OCI-LY1 (cell line): ENCODE data around the gene CELF4.

Experiments
- H2AFZ ChIP-seq: fragments of 200-600 bp; sonication (generic), shearing (Covaris generic); 2 replicates; pipeline ENCODE4 v1.6.0; 2014; ENCODE audit warnings: antibody characterized with exemption, mild to moderate bottlenecking, low read length
- H3F3A ChIP-seq: fragments of 200-600 bp; sonication (generic), shearing (Covaris generic); 2 replicates; pipeline ENCODE4 v1.6.0; 2014; ENCODE audit warnings: mild to moderate bottlenecking, antibody characterized with exemption, low read length, moderate library complexity; ENCODE audit not compliant: insufficient read depth
- H3K27ac ChIP-seq: fragments of 200-600 bp; sonication (generic); 2 replicates; pipeline ENCODE4 v1.5.1; 2014; ENCODE audit warnings: low read length, mixed run types, mild to moderate bottlenecking, low read depth; ENCODE audit not compliant: poor library complexity, severe bottlenecking
- H3K27me3 ChIP-seq: fragments of 200-600 bp; sonication (generic); 2 replicates; pipeline ENCODE4 v1.6.0; 2014; ENCODE audit warnings: antibody characterized with exemption, mild to moderate bottlenecking, low read length, moderate library complexity; ENCODE audit not compliant: insufficient read depth
- H3K36me3 ChIP-seq: fragments of 200-600 bp; sonication (generic); 2 replicates; pipeline ENCODE4 v1.6.1; 2014; ENCODE audit warnings: mild to moderate bottlenecking, antibody characterized with exemption, low read length, moderate library complexity, mixed read lengths; ENCODE audit not compliant: insufficient read depth
- H3K4me1 ChIP-seq: fragments of 200-600 bp; sonication (generic); 2 replicates; pipeline ENCODE4 v1.5.1; 2014; ENCODE audit warnings: mild to moderate bottlenecking, low read length, moderate library complexity; ENCODE audit not compliant: insufficient read depth, severe bottlenecking
- H3K4me2 ChIP-seq: fragments of 200-600 bp; sonication (generic), shearing (Covaris generic); 2 replicates; pipeline ENCODE4 v1.6.1; 2014; ENCODE audit warnings: low read length
- H3K4me3 ChIP-seq: fragments of 200-600 bp; sonication (generic); 2 replicates; pipeline ENCODE4 v1.5.1; 2014; ENCODE audit warnings: low read length, low read depth, mild to moderate bottlenecking, mixed read lengths; ENCODE audit not compliant: poor library complexity, severe bottlenecking
- H3K79me2 ChIP-seq: fragments of 200-600 bp; shearing (Covaris generic); 2 replicates; pipeline ENCODE4 v1.6.1; 2016; ENCODE audit warnings: mixed run types, low read length, mixed read lengths; ENCODE audit not compliant: insufficient read depth
- H3K9ac ChIP-seq: fragments of 200-600 bp; sonication (generic), shearing (Covaris generic); 2 replicates; pipeline ENCODE4 v1.6.1; 2014; ENCODE audit warnings: mild to moderate bottlenecking, low read length, mixed read lengths
- H3K9me2 ChIP-seq: fragments of 200-600 bp; sonication (generic), shearing (Covaris generic); 2 replicates; pipeline ENCODE4 v1.6.1; 2014; ENCODE audit warnings: low read depth, mild to moderate bottlenecking, low read length, mixed read lengths
- H3K9me3 ChIP-seq: fragments of 200-600 bp; shearing (Covaris generic); 2 replicates; pipeline ENCODE4 v1.6.1; 2014; ENCODE audit warnings: low read length, mixed read lengths
- H4K20me1 ChIP-seq: fragments of 200-600 bp; sonication (generic), shearing (Covaris generic); 2 replicates; pipeline ENCODE4 v1.6.0; 2016; ENCODE audit warnings: mild to moderate bottlenecking, low read length; ENCODE audit not compliant: insufficient read depth
- CTCF ChIP-seq: fragments of 200-600 bp; sonication (generic), shearing (Covaris generic); IDR thresholded peaks from 2 replicates; pipeline ENCODE4 v1.5.1; 2017; ENCODE audit warnings: mild to moderate bottlenecking, antibody characterized with exemption, low read length, moderate library complexity, mixed read lengths
- EZH2 ChIP-seq: fragments of 200-600 bp; sonication (generic), shearing (Covaris generic); IDR thresholded peaks from 2 replicates; pipeline ENCODE4 v1.8.0; 2017; ENCODE audit warnings: borderline replicate concordance, mixed run types, mild to moderate bottlenecking, antibody characterized with exemption, low read length, moderate library complexity, mixed read lengths

CELF4 gene

GRCh38 chr18:37457341-37457740 lies 108.3 kb downstream of the CELF4 start:
- Histone ChIP-seq H3K27me3 (no peaks in the 10 kb centered on the region; the same call in 1 of the 2 replicates), H3K9ac (no peak overlapping the region), H2AFZ (no peak overlapping the region), H4K20me1 (no peaks in the 10 kb centered on the region), H3K4me1 (no peaks in the 10 kb centered on the region), H3K79me2 (no peaks in the 10 kb centered on the region), H3F3A (no peaks in the 10 kb centered on the region), H3K9me2 (no peaks in the 10 kb centered on the region), H3K9me3 (no peaks in the 10 kb centered on the region), H3K27ac (no peak overlapping the region), H3K36me3 (no peaks in the 10 kb centered on the region), H3K4me2 (no peak overlapping the region), H3K4me3 (no peak overlapping the region)
- TF ChIP-seq CTCF (no peak), EZH2 (no peak)

GRCh38 chr18:37456873-37457272 lies 108.7 kb downstream of the CELF4 start:
- Histone ChIP-seq H3K4me1 (no peaks in the 10 kb centered on the region), H3F3A (no peaks in the 10 kb centered on the region), H3K9ac (no peak overlapping the region), H3K36me3 (no peaks in the 10 kb centered on the region), H3K4me2 (no peak overlapping the region), H4K20me1 (no peaks in the 10 kb centered on the region), H3K27me3 (no peaks in the 10 kb centered on the region; the same call in 1 of the 2 replicates), H3K9me3 (no peaks in the 10 kb centered on the region), H3K27ac (no peak overlapping the region), H3K79me2 (no peaks in the 10 kb centered on the region), H2AFZ (no peak overlapping the region), H3K4me3 (no peak overlapping the region), H3K9me2 (no peaks in the 10 kb centered on the region)
- TF ChIP-seq EZH2, result no peak
- no peak for TF ChIP-seq CTCF

- no peak overlapping the region for H2AFZ ChIP-seq
- H3K4me3 ChIP-seq, result no peak overlapping the region
- no peaks in the 10 kb centered on the region for H4K20me1 ChIP-seq
- no peaks in the 10 kb centered on the region for H3K79me2 ChIP-seq
- H3K9ac ChIP-seq, result no peak overlapping the region
- no peak overlapping the region for H3K4me2 ChIP-seq
- H3F3A ChIP-seq, result no peaks in the 10 kb centered on the region
- H3K9me2 ChIP-seq, result no peaks in the 10 kb centered on the region
- H3K27me3 ChIP-seq, result no peaks in the 10 kb centered on the region
- TF ChIP-seq EZH2 (no peak), CTCF (no peak)
- no peaks in the 10 kb centered on the region for H3K9me3 ChIP-seq
- no peaks in the 10 kb centered on the region for H3K36me3 ChIP-seq
- no peak overlapping the region for H3K27ac ChIP-seq
- no peaks in the 10 kb centered on the region for H3K4me1 ChIP-seq
Observed at GRCh38 chr18:37456395-37456794, 109.2 kb downstream of the CELF4 start.
